GDM1 (cell line): ENCODE results near the gene RFWD3.
"Not testable (repeated sequence)": the region's sequence is repeated elsewhere in the genome, so short reads cannot be mapped to it uniquely, and the experiment has no call there.

ENCODE experiments used
- DNase-seq: peaks from one replicate; lab custom pipeline; 2025; lab: John Stamatoyannopoulos, UW

The RFWD3 gene

GRCh38 chr16:74666010-74666421 lies 661 bp downstream of the RFWD3 start:
- no peak for DNase-seq

- DNase-seq = no peak
Observed at GRCh38 chr16:74661064-74661463, 5.6 kb downstream of the RFWD3 start.

GRCh38 chr16:74660383-74660782 lies 6.3 kb downstream of the RFWD3 start:
- no peak for DNase-seq

- DNase-seq = no peak
Observed at GRCh38 chr16:74659041-74659440, 7.6 kb downstream of the RFWD3 start.

- no peak for DNase-seq
Observed at GRCh38 chr16:74657870-74658642, 8.6 kb downstream of the RFWD3 start.

- DNase-seq = no peak
Observed at GRCh38 chr16:74654536-74655050, 12.1 kb downstream of the RFWD3 start.

- DNase-seq = not testable (repeated sequence)
Observed at GRCh38 chr16:74652883-74653282, 13.8 kb downstream of the RFWD3 start.

DNA sequence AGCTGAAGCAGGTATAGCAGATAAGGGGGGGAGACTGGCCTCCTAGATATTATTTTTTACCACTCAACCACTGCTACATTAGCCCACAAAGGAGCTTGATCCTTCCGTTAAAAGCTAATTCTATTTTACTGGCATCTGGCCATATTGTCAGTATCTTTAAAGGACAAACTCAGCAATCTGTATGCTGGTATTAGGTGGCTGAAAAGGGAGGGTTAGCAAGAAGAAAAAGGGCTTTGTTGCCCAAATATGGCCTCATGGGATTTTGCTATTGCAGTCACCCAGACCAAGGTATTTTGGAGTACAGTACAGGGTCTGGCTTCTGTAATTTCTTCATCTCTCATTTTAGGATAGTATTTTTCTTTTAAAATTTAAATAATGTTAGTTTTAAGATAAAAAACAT lies 14.4 kb downstream of the RFWD3 start:
- no peak for DNase-seq

DNA sequence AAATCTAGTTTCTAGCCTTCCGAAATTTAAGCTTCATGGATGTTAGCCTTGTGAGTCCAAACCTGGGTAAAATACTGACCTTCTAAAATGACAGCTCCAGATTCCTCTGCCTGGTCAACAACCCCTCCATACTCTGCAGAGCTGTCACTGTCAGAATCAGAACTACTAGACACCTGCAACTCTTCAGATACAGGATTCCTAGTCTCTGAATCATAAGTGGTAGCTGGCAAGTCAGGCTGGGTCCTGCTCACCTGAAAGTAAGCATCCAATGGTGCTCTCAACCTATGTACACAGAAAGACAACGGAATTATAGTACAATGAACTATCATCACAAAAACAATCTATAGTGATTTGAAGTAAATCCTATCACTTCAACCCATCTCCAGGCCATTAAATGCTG lies 14.8 kb downstream of the RFWD3 start:
- no peak for DNase-seq

DNA sequence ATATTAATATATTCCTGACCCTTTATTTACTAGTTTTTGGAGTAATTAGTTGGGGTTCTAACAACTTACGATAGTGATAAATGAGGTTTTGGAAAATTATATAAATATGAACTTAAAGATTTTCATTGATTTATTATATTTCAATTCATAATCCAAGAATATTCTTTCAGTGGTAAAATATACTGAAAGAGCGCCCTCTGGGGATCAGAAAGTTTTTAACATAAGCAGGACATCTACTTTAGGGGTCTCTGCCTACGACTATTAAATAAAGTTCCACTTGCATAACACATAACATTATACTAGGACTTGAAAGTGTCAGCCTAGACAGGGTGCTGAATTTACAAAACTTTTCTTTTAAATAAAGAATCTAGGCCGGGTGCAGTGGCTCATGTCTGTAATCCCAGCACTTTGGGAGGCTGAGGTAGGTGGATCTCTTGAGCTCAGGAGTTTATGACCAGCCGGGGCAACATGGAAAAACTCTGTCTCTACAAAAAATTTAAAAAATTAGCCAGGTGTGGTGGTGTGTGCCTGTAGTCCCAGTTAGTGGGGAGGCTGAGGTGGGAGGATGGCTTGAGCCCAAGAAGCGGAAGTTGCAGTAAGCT lies 15.6 kb downstream of the RFWD3 start:
- no peak for DNase-seq

DNA sequence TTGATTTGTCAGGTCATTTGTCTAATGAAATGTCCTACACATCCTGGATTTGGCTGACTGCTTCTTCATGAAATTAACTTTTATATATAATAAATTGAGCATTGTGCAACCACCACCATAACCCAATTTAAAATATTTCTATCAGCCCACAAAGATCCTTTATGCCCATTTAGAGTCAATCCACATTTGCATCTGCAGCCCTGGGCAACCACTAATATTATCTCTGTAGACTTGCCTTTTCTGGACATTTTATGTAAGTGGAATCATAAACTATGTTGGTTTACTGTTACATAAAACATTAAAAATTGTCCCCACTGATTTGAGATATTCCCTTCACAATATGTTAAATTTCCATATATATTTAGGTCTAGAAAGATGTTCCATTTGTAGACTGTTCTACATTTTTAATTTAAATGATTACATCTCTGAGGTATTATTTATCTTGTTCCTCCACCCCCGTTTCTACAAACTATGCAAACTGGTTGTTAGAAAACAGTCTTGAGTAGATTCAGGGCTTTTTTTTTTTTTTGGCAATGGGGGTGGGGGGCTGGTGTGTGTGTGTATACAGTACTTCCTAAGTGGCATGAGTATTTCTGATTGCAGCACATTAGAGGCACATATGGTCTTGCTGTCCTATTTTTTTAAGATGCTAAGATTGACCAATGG lies 16.7 kb downstream of the RFWD3 start:
- DNase-seq = no peak

DNA sequence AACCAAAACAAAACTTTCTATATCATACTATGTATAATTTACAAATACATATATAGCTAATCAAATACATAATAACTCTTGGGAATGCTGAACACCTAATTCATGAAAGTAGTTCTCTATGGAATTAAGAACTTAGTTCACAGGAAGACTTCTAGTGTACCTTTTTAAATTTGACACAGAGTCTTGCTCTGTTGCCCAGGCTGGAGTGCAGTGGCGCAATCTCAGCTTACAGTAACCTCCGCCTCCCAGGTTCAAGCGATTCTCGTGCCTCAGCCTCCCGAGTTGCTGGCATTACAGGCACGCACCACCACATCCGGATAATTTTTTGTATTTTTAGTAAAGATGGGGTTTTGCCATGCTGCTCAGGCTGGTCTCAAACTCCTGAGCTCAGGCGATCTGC lies 24.7 kb downstream of the RFWD3 start:
- no peak for DNase-seq

- no peak for DNase-seq
Observed at GRCh38 chr16:74637742-74638453, 28.8 kb downstream of the RFWD3 start.

DNA sequence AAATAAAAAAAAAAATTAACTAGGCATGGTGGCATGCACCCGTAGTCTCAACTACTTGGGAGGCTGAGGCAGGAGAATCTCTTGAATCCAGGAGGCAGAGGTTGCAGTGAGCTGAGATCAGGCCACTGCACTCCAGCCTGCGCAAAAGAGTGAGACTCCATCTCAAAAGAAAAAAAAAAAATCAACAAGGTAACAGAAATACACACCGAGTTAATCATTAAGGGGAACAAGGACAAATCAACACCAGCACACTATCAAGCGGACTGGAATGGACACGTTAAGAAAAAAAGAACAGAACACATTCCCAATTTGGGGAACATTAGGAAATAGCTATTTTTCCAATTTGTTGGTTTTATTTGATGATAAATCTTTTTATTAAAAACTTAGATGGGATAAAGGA lies 31.4 kb downstream of the RFWD3 start:
- no peak for DNase-seq

DNA sequence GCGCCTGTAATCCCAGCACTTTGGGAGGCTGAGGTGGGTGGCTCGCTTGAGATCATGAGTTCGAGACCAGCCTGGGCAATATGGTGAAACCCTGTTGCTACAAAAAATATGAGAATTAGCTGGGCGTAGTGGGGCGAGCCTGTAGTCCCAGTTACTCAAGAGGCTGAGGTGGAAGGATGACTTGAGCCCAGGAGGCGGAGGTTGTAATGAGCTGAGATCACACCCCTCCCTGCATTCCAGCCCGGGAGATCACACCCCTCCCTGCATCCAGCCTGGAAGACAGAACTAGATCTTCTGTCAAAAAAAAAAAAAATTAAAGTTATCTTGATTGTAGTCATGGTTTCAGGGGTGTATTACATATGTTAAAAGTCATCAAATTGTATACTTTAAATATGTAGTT lies 33.0 kb downstream of the RFWD3 start:
- DNase-seq = no peak

DNA sequence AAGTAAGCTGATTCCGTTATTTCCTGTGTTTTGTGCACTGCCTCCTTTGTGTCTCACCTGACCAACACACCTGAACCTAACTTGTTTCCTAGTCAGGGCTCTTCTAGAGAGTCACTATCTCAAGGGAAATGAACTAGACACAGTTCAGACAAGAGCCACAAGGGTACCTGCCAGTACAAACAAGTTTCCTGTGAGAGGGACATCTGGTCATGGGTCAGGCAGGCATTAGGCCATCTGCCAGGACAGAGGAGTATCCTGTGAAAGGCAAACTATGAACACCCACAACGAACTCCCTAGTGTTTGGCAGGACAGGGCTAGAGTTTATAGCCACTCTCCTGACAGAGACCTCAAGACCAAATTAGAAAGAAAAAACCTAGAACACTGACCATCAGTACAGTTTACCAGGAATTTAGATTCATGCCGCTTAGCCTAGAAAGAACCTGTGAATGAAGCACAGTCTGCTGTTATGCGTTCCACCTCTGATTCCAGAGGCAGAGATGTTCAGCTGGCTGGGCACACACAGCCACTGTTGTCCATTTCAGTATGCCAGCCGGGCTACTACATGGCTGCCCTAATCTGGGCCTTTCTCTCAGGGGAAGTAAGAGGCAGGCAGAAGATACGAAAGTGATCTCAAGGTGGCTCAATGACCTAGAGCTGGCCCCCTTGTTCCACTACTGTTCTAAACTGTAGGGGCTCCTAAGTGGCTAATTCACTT lies 39.0 kb downstream of the RFWD3 start:
- DNase-seq = no peak

GRCh38 chr16:74626741-74627416 lies 39.8 kb downstream of the RFWD3 start:
- no peak for DNase-seq

GRCh38 chr16:74625500-74626350 lies 41.0 kb downstream of the RFWD3 start:
- DNase-seq = no peak

- no peak for DNase-seq
Observed at GRCh38 chr16:74623839-74624235, 42.8 kb downstream of the RFWD3 start.

- no peak for DNase-seq
Observed at GRCh38 chr16:74623214-74623838, 43.4 kb downstream of the RFWD3 start.
